Peyer's patch (tissue), 4 donors: Measurements from ENCODE around the gene PRDX6.

ENCODE experiments used
- POLR2A ChIP-seq, 2 donors: fragments of 450-650 bp; IDR thresholded peaks; one replicate each; pipeline ENCODE4 v1.5.1; 2017; ENCODE audit warnings: antibody characterized with exemption in 2 of 2, mild to moderate bottlenecking in 2 of 2, moderate library complexity in 2 of 2
- TF ChIP-seq, protein P1 (sequence below), 6 experiments: fragments of 450-650 bp in 4 of 6; fragments of 200-600 bp in 2 of 6; sonication (generic) in 1 of 6; IDR thresholded peaks; one replicate each; pipeline ENCODE4 v1.5.1; 2017 to 2019; ENCODE audit warnings: antibody characterized with exemption in 6 of 6, mild to moderate bottlenecking in 3 of 6, moderate library complexity in 1 of 6

DNA sequence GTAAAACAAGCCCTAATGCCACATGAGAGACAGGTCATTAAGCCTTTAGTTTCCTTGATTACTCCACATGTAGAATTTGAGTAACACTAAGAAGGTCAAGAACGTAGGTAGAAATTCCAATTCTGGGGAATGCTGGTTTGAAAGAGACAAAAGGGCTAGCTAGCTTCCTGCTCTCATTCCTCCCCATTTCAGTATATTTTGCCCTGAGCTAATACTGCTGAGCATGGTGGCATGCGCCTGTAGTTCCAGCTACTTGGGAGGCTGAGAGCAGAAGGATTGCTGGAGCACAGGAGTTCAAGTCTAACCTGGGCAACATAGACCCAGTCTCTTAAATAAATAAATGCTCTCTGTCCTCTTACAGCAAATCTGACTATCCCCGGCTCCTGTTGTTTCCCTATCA is 12.8 kb downstream of the PRDX6 start:
- TF ChIP-seq, protein P1, sequence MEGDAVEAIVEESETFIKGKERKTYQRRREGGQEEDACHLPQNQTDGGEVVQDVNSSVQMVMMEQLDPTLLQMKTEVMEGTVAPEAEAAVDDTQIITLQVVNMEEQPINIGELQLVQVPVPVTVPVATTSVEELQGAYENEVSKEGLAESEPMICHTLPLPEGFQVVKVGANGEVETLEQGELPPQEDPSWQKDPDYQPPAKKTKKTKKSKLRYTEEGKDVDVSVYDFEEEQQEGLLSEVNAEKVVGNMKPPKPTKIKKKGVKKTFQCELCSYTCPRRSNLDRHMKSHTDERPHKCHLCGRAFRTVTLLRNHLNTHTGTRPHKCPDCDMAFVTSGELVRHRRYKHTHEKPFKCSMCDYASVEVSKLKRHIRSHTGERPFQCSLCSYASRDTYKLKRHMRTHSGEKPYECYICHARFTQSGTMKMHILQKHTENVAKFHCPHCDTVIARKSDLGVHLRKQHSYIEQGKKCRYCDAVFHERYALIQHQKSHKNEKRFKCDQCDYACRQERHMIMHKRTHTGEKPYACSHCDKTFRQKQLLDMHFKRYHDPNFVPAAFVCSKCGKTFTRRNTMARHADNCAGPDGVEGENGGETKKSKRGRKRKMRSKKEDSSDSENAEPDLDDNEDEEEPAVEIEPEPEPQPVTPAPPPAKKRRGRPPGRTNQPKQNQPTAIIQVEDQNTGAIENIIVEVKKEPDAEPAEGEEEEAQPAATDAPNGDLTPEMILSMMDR (IDR thresholded peaks at IDR 0.05), result no peak
- TF ChIP-seq POLR2A (IDR thresholded peaks at IDR 0.05), result no peak
